GM10248 (cell line): ENCODE data around the gene NNAT.

Source experiments
- CTCF ChIA-PET: fragments of 300-600 bp; sonication (Branson Sonifier 250); formaldehyde crosslinking; extraction: SDS; loops from one replicate; lab custom pipeline; 2021; ENCODE audit warnings: antibody characterized with exemption; lab: Yijun Ruan, JAX
- POLR2A ChIA-PET: fragments of 350-650 bp; sonication (Branson Sonifier 250); formaldehyde crosslinking; extraction: SDS; loops from one replicate; lab custom pipeline; 2020; ENCODE audit warnings: antibody characterized with exemption; lab: Yijun Ruan, JAX
- DNase-seq: peaks from one replicate; pipeline ENCODE4 v3.0.0; 2012; ENCODE audit errors: extremely low spot score
- CTCF ChIP-seq: IDR thresholded peaks from 2 replicates; pipeline ENCODE4 v1.5.1; 2012; ENCODE audit warnings: mild to moderate bottlenecking, low read depth; ENCODE audit errors: extremely low read depth, missing control alignments, control extremely low read depth

Gene NNAT

DNA sequence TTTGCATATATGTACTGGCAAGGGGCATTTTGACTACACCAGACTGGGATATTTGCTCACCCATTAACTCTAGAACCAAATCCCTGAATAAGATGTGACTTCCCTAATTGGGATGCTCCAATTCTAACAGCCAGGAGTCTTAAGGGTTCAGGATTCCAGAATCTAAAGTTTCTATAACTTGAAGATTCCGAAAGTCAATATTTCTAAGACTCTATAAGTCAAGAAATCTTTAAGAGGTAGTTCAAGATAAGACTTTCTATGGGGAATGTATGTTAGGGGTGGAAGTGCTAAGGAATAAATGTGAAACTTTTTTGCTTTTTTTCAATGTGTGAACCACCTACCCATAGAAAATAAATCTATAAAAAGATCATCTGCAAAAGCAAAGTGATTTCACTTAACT lies 49.4 kb downstream of the NNAT start:
- no peak for TF ChIP-seq CTCF
- ChIA-PET POLR2A (no interaction called here), CTCF (interaction anchor here (2.0 kb wide), 1 partner anchor 15 kb away, joined by 6 read pairs; no protein-coding TSS in a partner anchor)
- no peak for DNase-seq

DNA sequence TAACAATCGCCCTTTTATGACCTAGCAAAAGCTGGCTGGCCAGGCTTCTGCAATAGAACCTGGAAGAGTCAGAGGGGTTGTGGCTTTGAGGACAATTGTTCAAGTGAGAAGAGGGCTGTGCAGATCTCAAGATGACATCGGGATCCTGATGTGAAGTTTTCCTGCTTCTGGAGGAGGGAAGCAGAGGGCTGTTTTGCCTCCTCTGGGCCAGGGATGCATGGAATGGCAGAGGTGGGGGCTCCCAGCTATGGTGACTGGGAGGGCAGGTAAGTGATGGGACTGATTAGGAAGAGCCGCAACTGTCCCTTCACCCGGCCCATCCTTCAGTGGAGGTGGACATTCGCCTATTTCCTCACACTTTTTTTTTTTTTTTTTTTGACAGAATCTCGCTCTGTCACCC lies 50.0 kb downstream of the NNAT start:
- POLR2A ChIA-PET: no interaction called here
- no peak for TF ChIP-seq CTCF
- no peak for DNase-seq
- CTCF ChIA-PET: no interaction called here
